Stimulated activated CD4-positive, alpha-beta T cell treated with anti-CD3 and anti-CD28 coated beads, Interleukin-4, amount 100 ng/mL, for 48 hours (primary cell): ENCODE measurements around the gene SH3RF3.
"Not testable (repeated sequence)": the region's sequence is repeated elsewhere in the genome, so short reads cannot be mapped to it uniquely, and the experiment has no call there.

Source experiments
- DNase-seq, 2 donors: peaks; one replicate each; pipeline ENCODE4 v3.0.0-alpha.2; 2020; ENCODE audit warnings: low read depth in 2 of 2

Gene SH3RF3

GRCh38 chr2:109157563-109158105 lies 28.6 kb downstream of the SH3RF3 start:
- no peak for DNase-seq

DNA sequence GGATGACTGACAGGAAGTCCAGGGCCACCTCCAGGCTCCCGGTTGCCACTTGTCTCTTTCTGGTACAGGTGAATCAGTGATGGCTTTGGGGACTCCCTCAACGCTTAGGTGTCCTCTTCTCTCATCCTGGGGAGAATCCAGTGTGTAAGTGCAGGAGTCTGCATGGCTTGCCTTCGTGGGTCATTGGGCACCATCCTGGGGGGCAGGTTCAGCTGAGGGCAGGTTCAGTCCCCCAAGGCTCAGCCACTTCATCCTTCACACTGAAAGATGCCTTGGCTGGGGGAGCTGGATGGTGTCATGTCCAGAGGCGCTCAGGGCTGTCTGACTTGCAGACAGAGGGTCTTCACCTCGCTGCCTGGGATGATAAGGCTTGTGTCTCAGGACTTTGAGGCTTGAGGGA lies 29.2 kb downstream of the SH3RF3 start:
- no peak for DNase-seq

DNA sequence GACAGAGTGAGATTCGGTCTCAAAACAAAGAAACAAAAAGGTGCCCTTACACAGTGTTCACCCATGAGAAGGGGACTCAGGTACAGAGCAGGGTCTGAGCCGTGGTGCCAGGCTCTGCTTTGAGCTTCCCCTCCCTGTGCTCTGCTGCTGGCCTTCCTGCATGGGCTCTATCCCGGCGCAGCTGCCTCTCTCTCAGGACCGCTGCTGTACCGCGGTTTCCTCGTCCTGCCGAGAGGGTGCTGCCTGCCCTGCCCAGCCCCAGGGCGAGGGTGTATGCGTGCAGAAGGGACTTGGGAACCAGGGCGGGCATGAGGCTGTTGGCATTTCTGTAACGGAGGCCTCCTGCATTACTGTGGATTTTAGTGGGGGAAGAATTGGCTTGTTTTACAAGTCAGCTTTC lies 30.1 kb downstream of the SH3RF3 start:
- DNase-seq = no peak

DNA sequence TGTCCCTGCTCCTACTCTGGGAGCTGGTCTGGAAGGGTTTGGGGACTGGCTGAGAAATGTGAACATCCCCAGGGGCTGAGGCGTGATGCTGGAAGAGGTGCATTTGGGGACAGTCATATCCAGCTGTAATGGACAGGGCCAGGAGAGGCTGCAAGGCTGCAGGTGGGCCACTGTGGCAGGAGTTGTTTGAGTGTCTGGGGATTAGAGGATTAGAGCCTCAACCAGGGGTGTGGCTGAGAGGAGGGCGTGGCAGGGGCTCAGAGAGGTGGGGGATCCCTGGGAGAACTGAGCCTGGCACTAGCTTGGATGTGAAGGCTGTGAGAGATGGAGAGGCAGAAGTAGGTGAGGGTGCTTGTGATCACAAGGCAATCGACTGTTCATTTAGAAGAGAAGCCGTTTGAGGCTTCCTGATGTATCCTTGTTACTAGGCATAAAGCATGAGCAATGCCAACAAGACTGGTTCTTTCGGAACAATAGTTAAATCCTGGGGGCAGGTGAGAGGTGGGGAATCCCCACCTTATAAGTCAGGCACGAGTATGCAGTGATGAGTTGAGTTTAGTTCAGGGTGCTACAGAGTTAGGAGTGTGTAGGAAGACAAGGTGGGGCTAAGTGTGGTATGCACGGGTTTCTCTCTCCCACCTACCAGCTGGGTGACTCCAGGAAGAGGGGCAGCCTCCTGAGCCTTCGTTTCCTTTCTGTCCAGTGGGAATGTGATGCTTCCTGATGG lies 31.9 kb downstream of the SH3RF3 start:
- no peak for DNase-seq

DNA sequence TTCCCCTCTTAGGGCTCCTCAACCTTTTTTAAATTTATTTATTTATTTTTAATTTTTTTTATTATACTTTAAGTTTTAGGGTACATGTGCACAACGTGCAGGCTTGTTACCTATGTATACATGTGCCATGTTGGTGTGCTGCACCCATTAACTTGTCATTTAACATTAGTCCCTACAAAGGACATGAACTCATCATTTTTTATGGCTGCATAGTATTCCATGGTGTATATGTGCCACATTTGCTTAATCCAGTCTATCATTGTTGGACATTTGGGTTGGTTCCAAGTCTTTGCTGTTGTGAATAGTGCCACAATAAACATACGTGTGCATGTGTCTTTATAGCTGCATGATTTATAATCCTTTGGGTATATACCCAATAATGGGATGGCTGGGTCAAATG lies 33.4 kb downstream of the SH3RF3 start:
- DNase-seq = not testable (repeated sequence)

- DNase-seq = no peak
Measured at GRCh38 chr2:109162999-109163398, 34.0 kb downstream of the SH3RF3 start.

DNA sequence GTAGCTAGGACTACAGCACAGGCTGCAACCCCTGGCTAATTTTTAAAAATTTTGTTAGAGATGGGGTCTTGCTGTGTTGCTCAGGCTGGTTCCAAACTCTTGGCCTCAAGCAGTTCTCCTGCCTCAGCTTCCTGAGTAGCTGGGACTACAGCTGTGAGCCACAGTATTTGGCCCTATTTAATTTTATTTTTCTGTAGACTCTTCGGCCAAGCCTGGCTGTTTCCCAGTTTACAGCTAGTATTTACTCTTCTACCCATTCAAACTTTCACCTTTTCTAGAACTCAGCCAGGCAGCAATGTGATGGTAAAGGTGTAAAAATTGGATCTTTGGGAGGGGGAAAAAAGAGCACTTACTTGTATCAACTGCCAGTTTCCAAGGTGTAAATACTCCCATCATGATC lies 35.3 kb downstream of the SH3RF3 start:
- no peak for DNase-seq

DNA sequence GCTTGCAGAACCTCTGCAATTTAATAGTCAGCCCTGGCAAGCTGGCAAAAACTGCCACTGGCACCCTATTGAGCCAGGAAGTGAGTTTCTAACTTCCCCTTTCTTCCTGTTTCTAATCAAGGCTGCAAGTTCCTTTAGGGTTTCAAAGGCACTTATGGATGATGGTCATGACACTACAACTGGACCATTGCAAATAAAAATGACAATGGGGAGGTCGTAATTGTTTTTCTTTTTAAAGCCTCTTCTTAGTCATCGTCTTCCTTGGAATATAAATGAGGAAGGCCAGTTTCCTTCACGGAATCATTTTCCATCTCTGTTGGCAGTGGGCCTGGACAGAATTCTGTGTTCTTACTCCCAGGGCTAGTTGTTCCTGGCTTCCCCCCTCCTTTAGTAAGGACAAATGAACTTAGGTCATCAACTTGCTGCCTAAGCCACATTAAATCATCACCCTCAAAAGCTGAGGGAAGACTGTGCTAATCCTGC lies 35.8 kb downstream of the SH3RF3 start:
- no peak for DNase-seq

DNA sequence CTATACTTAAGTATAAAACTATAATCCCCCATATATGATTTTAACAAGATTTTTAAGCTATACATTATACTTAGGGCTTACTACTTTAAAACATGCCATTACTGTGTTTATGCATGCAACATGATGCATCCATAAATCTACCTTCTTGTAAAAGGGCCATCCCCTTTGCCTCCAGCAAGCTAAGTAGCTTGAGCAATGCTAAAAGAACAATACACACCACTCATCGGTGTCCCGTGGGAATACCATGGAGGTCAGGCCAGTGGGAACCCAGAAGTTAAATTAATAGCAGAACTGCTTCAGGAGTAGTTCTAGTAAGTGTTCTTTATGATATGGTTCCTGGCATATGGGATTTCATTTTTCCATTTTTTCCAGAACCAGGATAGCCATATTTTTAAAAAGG lies 37.8 kb downstream of the SH3RF3 start:
- DNase-seq = no peak

DNA sequence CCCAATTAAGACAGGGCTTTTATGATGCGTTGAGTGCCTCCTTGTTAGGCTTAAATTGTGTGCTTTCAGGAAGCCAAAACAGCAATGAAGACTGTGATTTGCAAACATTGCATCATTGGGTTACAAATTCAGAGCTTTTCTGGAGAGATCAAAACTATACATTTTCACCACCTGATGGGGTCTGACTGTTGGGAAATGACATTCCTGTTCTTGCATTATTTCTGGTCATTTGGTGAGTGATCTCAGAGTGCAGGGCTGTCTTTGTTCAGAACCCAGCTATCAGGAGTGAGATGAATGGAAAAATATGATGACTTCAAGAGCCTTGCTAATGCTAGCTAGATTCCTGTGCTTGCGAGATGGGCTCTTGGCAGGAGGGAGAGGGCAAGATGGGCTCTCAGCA lies 39.1 kb downstream of the SH3RF3 start:
- DNase-seq = no peak

DNA sequence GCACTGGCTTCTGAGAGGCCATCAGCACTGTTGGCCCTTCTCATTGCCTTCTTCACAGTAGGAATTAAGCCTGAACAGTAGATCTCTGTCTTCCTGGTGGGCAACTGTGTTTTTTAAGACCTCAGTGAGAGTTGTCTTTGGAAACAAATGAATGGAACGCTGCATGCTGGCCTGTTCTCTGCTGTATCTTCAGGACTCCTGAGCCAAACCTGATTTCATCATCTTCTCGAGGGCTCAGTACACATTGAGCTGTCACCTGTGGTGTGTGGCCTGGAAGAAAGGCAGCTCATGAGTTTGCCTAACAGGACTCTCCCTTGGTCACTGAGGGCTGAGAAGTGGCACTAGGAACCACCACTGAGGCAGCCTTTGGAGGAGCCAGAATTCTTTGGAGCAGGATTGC lies 39.7 kb downstream of the SH3RF3 start:
- no peak for DNase-seq

DNA sequence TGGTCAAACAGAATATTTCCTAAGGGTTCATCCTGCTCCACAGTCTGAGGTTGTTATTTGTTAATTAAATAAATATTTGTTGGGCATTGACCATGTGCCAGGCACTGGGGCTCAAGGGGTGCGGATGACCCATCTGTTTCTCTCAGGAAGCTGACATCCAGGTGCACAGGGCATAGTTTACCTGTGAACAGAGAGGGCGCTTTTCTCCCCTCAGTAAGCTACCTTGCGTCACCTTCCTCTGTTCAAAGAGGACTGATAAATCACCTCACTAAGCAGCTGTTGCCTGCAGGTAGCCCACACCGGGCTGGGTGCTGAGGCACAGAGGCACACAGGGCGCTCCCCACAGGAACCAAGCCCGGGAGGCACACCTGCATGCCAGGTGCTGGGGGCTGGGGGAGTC lies 41.6 kb downstream of the SH3RF3 start:
- DNase-seq = no peak

DNA sequence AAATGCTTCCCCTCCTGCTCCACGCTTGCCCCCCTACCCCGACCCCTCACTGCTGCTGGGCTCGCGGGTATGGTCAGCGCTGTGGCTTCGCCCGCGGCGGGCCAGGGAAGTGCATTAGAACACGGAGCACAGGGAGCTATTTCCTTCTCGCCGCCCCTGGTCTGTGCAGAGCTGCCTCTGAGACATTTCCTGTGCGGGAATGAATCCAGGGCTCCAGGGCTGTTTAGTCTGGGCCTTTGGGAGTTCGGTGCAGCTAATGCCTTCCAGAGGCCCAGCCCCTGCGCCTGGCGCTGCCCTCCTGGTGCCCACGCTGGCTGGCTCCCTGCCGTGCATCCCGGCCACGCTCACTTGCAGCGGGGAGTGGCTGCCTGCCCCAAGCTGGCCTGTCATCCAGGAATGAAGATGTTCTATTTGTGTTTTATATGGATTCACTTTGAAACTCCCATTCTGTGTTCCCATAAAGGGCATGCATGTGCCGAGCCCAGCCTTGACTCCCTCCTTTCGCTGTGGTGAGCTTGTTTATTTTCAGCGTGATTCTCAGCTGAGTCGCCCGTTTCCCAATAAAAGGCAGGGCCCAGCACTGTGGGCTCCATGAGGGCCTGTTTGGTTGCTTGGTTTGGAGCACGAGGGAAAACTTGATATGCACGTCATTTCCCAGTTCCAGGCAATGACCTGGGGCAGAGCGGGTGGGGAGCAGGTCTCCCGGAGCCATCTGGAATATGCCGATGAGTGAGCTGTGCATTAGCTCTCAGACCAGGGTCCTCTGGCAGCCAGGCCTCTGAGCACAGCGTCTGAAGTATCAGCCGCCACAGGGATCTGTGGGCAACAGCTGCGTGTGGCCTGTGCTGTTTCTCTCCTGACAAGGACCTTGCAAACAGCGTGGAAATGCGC lies 42.7 kb downstream of the SH3RF3 start:
- no peak for DNase-seq

DNA sequence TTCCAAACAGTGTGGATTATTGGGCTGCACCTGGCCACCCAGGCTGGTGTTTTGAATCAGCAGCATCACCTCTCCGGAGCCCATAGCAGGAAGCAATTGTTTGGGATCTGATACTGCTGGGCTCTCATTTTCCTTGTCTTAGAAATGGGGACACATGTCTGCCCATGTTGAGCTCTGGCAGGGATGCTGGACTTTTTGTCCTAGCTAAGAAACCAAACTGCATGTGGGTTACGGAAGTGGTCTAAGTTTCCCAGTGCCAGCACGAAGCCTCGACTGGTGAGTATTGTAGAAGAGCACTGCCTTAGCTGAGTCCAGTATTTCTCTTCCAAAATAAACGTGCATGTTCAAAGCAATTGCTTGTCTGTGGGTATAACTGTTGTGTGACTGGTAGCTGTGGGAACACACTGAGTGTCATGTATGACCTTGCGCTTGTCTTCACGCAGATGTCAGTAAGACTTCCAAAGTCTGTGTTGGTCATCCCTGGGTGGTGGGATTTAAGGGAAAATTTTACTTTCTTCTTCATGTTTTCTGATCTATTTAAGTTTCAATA lies 43.6 kb downstream of the SH3RF3 start:
- DNase-seq = no peak

GRCh38 chr2:109173311-109174171 lies 44.5 kb downstream of the SH3RF3 start:
- no peak for DNase-seq

- DNase-seq = no peak
Measured at GRCh38 chr2:109174214-109174613, 45.2 kb downstream of the SH3RF3 start.

GRCh38 chr2:109174626-109175349 lies 45.8 kb downstream of the SH3RF3 start:
- DNase-seq = no peak

DNA sequence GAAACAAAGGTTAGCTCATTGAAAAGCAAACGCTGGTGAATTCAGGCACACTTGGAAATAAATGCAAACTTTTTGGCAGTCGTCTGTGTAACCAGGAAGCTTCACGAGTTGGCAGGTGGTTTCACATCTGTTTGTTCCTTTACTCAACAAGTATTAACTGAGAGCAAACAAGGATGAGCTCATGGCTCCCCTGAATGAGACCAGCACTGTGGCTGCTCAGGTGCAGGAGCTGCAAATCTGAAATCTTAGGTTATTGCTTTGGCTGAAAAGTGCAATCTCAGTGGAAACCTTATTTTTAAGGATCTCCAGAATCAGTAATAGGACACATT lies 46.3 kb downstream of the SH3RF3 start:
- DNase-seq = no peak

- DNase-seq = no peak
Measured at GRCh38 chr2:109176928-109177327, 47.9 kb downstream of the SH3RF3 start.

- no peak for DNase-seq
Measured at GRCh38 chr2:109177635-109178034, 48.6 kb downstream of the SH3RF3 start.

GRCh38 chr2:109178968-109179367 lies 50.0 kb downstream of the SH3RF3 start:
- no peak for DNase-seq
